H9 (cell line): ENCODE measurements around the gene FAR1. TPM values are rescaled to one million over a fixed set of nuclear protein-coding genes. Genes with fewer than 3 reads are reported as not detected.

Experiments used
- DNase-seq: peaks from one replicate; pipeline ENCODE4 v3.0.0-alpha.2; 2017
- H2AFZ ChIP-seq: one replicate; pipeline ENCODE4 v1.6.1; 2013; ENCODE audit warnings: mild to moderate bottlenecking, low read length, control low read depth, moderate library complexity
- H2AK5ac ChIP-seq: 2 replicates; pipeline ENCODE4 v1.6.1; 2013; ENCODE audit warnings: low read length, control low read depth, mixed read lengths; ENCODE audit not compliant: insufficient read length
- H2BK120ac ChIP-seq: one replicate; pipeline ENCODE4 v1.6.1; 2013; ENCODE audit warnings: low read depth, mild to moderate bottlenecking, low read length, control low read depth, inconsistent platforms; ENCODE audit not compliant: poor library complexity, severe bottlenecking
- H2BK12ac ChIP-seq: 2 replicates; pipeline ENCODE4 v1.6.1; 2013; ENCODE audit warnings: low read length, control low read depth, mixed read lengths, low read depth; ENCODE audit not compliant: insufficient read length
- H2BK15ac ChIP-seq: 2 replicates; pipeline ENCODE4 v1.6.1; 2013; ENCODE audit warnings: low read depth, low read length, control low read depth
- H2BK20ac ChIP-seq: one replicate; pipeline ENCODE4 v1.6.1; 2013; ENCODE audit warnings: low read depth, mild to moderate bottlenecking, low read length, control low read depth, inconsistent platforms; ENCODE audit not compliant: poor library complexity, severe bottlenecking
- H2BK5ac ChIP-seq: 2 replicates; pipeline ENCODE4 v1.6.1; 2013; ENCODE audit warnings: low read length, control low read depth, mixed read lengths; ENCODE audit not compliant: insufficient read length
- H3K14ac ChIP-seq: 2 replicates; pipeline ENCODE4 v1.6.1; 2013; ENCODE audit warnings: low read length, control low read depth; ENCODE audit not compliant: insufficient read depth
- H3K18ac ChIP-seq: 2 replicates; pipeline ENCODE4 v1.6.1; 2013; ENCODE audit warnings: low read depth, mild to moderate bottlenecking, mixed read lengths, low read length, control low read depth; ENCODE audit not compliant: insufficient read length
- H3K23ac ChIP-seq: 2 replicates; pipeline ENCODE4 v1.6.1; 2013; ENCODE audit warnings: low read length, control low read depth, mixed read lengths, low read depth; ENCODE audit not compliant: insufficient read length
- H3K23me2 ChIP-seq: 2 replicates; pipeline ENCODE4 v1.6.1; 2013; ENCODE audit warnings: low read depth, mild to moderate bottlenecking, mixed read lengths, low read length, control low read depth; ENCODE audit not compliant: insufficient read length, poor library complexity, severe bottlenecking
- H3K27ac ChIP-seq: 2 replicates; pipeline ENCODE4 v1.5.1; 2013; ENCODE audit warnings: low read length, control low read depth, mixed read lengths, low read depth; ENCODE audit not compliant: insufficient read length
- H3K27me3 ChIP-seq: 2 replicates; pipeline ENCODE4 v1.6.1; 2013; ENCODE audit warnings: low read length, control low read depth, inconsistent platforms; ENCODE audit not compliant: insufficient read depth
- H3K4ac ChIP-seq: 2 replicates; pipeline ENCODE4 v1.6.1; 2013; ENCODE audit warnings: low read depth, mild to moderate bottlenecking, control low read depth, inconsistent platforms, low read length, moderate library complexity
- H3K4me1 ChIP-seq: 2 replicates; pipeline ENCODE4 v1.6.1; 2013; ENCODE audit warnings: low read length, control low read depth, inconsistent platforms; ENCODE audit not compliant: insufficient read depth
- H3K4me2 ChIP-seq: 2 replicates; pipeline ENCODE4 v1.6.1; 2013; ENCODE audit warnings: low read length, control low read depth, mixed read lengths; ENCODE audit not compliant: insufficient read length, insufficient read depth
- H3K56ac ChIP-seq: 2 replicates; pipeline ENCODE4 v1.6.1; 2013; ENCODE audit warnings: low read depth, mild to moderate bottlenecking, mixed read lengths, low read length, control low read depth; ENCODE audit not compliant: insufficient read length
- H3K79me1 ChIP-seq: 2 replicates; pipeline ENCODE4 v1.6.1; 2013; ENCODE audit warnings: low read depth, mild to moderate bottlenecking, moderate library complexity, low read length, control low read depth, inconsistent platforms; ENCODE audit not compliant: insufficient read depth, poor library complexity, severe bottlenecking
- H3K79me2 ChIP-seq: 2 replicates; pipeline ENCODE4 v1.6.1; 2013; ENCODE audit warnings: low read length, control low read depth, inconsistent platforms; ENCODE audit not compliant: insufficient read depth
- H3K9ac ChIP-seq: 2 replicates; pipeline ENCODE4 v1.6.1; 2013; ENCODE audit warnings: low read length, control low read depth, mixed read lengths; ENCODE audit not compliant: insufficient read length; ENCODE audit errors: extremely low read depth
- H3K9me3 ChIP-seq: one replicate; pipeline ENCODE4 v1.6.1; 2013; ENCODE audit warnings: low read depth, low read length, inconsistent platforms; ENCODE audit not compliant: control insufficient read depth
- H3T11ph ChIP-seq: one replicate; pipeline ENCODE4 v1.6.1; 2013; ENCODE audit warnings: mild to moderate bottlenecking, low read length, control low read depth, inconsistent platforms
- H4K20me1 ChIP-seq: one replicate; pipeline ENCODE4 v1.6.1; 2013; ENCODE audit not compliant: control insufficient read depth, insufficient read length, insufficient read depth
- H4K5ac ChIP-seq: 2 replicates; pipeline ENCODE4 v1.6.1; 2013; ENCODE audit warnings: low read depth, mild to moderate bottlenecking, mixed read lengths, low read length, control low read depth; ENCODE audit not compliant: insufficient read length
- H4K8ac ChIP-seq: replicated peaks from 2 replicates; pipeline ENCODE4 v1.6.1; 2013; ENCODE audit warnings: low read length, control low read depth, mixed read lengths, low read depth; ENCODE audit not compliant: insufficient read length
- H4K91ac ChIP-seq: 2 replicates; pipeline ENCODE4 v1.6.1; 2013; ENCODE audit warnings: low read depth, mild to moderate bottlenecking, moderate library complexity, mixed read lengths, low read length, control low read depth; ENCODE audit not compliant: insufficient read length
- H3K27ac Mint-ChIP-seq, 3 experiments: 2 replicates in 2 of 3; 3 replicates in 1 of 3; pipeline ENCODE4 v1.8.0; 2020 to 2021; ENCODE audit warnings: mixed read lengths in 3 of 3, mild to moderate bottlenecking in 1 of 3, moderate library complexity in 1 of 3
- H3K27me3 Mint-ChIP-seq: 2 replicates; pipeline ENCODE4 v1.8.0; 2021; ENCODE audit warnings: low read depth, mild to moderate bottlenecking, moderate library complexity, mixed read lengths
- H3K36me3 Mint-ChIP-seq, 3 experiments: 2 replicates in 2 of 3; 3 replicates in 1 of 3; pipeline ENCODE4 v1.8.0; 2020 to 2021; ENCODE audit warnings: low read depth in 3 of 3, mixed read lengths in 3 of 3; ENCODE audit not compliant: insufficient read depth in 1 of 3
- H3K4me1 Mint-ChIP-seq, 2 experiments: 2 replicates each; pipeline ENCODE4 v1.8.0; 2020; ENCODE audit warnings: mixed read lengths in 2 of 2
- H3K4me3 Mint-ChIP-seq, 2 experiments: 2 replicates in 1 of 2; 3 replicates in 1 of 2; pipeline ENCODE4 v1.8.0; 2020 to 2021; ENCODE audit warnings: mild to moderate bottlenecking in 2 of 2, mixed read lengths in 2 of 2, moderate library complexity in 1 of 2
- H3K9me3 Mint-ChIP-seq, 2 experiments: 2 replicates in 1 of 2; 3 replicates in 1 of 2; pipeline ENCODE4 v1.8.0; 2020; ENCODE audit warnings: mild to moderate bottlenecking in 2 of 2, mixed read lengths in 2 of 2, moderate library complexity in 1 of 2
- WGBS: extraction: QIAGEN DNeasy Blood & Tissue Kit; methylation state at CpG from one replicate; pipeline ENCODE4 v1.1.7; 2013; ENCODE audit warnings: missing lambda C conversion rate, low lambda C conversion rate, mixed read lengths; ENCODE audit not compliant: insufficient read length; ENCODE audit errors: extremely low coverage; 5-methylcytosine and 5-hydroxymethylcytosine counted together
- total RNA-seq: library from RNA; stranded (reverse); gene quantifications from 2 replicates; pipeline ENCODE4 v1.2.1, GENCODE V29; 2021
- TF ChIP-seq, protein P1 (sequence below): fragments of 200-600 bp; sonication (generic); conservative IDR thresholded peaks from 3 replicates; pipeline ENCODE4 v1.8.0; 2021; ENCODE audit warnings: antibody characterized with exemption, mild to moderate bottlenecking

Gene FAR1
- total RNA-seq, 1 experiment from 2014 or later = 72.5 TPM

DNA sequence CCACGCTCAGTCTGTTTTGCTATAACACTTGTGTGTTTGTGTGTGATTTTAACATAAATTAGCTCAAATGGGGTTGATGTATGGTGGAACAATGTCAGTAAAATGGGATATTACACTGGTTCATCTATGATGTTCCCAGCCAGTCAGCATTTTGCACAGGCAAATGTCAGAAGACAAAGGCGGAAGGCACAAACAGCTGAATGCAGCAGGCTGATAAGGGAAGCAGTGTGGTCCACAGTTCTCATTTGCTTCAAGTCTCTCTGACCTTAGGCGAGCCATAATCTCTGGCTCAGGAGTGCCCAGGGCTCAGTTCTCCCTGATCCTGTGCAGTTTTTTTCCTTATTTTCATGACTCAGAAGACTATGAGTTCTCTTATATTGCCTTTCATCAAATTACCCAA lies 102.7 kb downstream of the FAR1 start:
- H2AFZ ChIP-seq = no peak overlapping the region
- no peak overlapping the region for H2BK12ac ChIP-seq
- Mint-ChIP-seq H3K9me3 (peaks cover 0 to 6% of the 10 kb centered on the region in 2 experiments; a peak in 2 of 5 replicates), H3K4me3 (peak overlapping the region in 1 of 2 experiments; percentile 22; a peak in 1 of 5 replicates), H3K36me3 (no peaks in the 10 kb centered on the region), H3K27ac (no peak overlapping the region), H3K4me1 (peaks cover 10 to 18% of the 10 kb centered on the region in 2 experiments), H3K27me3 (no peaks in the 10 kb centered on the region; the same call in none of the 2 replicates)
- no peaks in the 10 kb centered on the region; the same call in 1 of the 2 replicates for H3K27me3 ChIP-seq
- no peaks in the 10 kb centered on the region for H3K23me2 ChIP-seq
- H4K8ac ChIP-seq = no peak overlapping the region
- no peak overlapping the region for H4K5ac ChIP-seq
- H2BK120ac ChIP-seq = no peak overlapping the region
- H3K4me2 ChIP-seq = no peak overlapping the region
- H3K79me1 ChIP-seq = no peaks in the 10 kb centered on the region
- WGBS = no CpG with 5 or more reads among the region's 3 CpGs
- H3K4ac ChIP-seq = no peak overlapping the region
- no peak overlapping the region for H4K91ac ChIP-seq
- H2BK5ac ChIP-seq = no peak overlapping the region
- H3K9me3 ChIP-seq = no peaks in the 10 kb centered on the region
- H2AK5ac ChIP-seq = no peak overlapping the region
- H2BK20ac ChIP-seq = no peak overlapping the region
- H3K79me2 ChIP-seq = no peaks in the 10 kb centered on the region
- H3K4me1 ChIP-seq = no peaks in the 10 kb centered on the region
- TF ChIP-seq, protein P1, sequence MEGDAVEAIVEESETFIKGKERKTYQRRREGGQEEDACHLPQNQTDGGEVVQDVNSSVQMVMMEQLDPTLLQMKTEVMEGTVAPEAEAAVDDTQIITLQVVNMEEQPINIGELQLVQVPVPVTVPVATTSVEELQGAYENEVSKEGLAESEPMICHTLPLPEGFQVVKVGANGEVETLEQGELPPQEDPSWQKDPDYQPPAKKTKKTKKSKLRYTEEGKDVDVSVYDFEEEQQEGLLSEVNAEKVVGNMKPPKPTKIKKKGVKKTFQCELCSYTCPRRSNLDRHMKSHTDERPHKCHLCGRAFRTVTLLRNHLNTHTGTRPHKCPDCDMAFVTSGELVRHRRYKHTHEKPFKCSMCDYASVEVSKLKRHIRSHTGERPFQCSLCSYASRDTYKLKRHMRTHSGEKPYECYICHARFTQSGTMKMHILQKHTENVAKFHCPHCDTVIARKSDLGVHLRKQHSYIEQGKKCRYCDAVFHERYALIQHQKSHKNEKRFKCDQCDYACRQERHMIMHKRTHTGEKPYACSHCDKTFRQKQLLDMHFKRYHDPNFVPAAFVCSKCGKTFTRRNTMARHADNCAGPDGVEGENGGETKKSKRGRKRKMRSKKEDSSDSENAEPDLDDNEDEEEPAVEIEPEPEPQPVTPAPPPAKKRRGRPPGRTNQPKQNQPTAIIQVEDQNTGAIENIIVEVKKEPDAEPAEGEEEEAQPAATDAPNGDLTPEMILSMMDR = no peak
- H3K27ac ChIP-seq = no peak overlapping the region
- no peak overlapping the region for H3K23ac ChIP-seq
- H4K20me1 ChIP-seq = no peaks in the 10 kb centered on the region
- H3K56ac ChIP-seq = no peak overlapping the region
- no peak overlapping the region for H3K14ac ChIP-seq
- no peak overlapping the region for H2BK15ac ChIP-seq
- no peak for DNase-seq
- H3T11ph ChIP-seq = no peak overlapping the region
- H3K9ac ChIP-seq = no peak overlapping the region
- H3K18ac ChIP-seq = no peak overlapping the region
